HFFc6 (cell line): Measurements from ENCODE around the gene SLC9A5. TPM values are rescaled to one million over a fixed set of nuclear protein-coding genes. Genes with fewer than 3 reads are reported as not detected.

Experiments used
- DNase-seq: peaks from one replicate; pipeline ENCODE4 v3.0.0-alpha.2; 2018
- H3K27ac Mint-ChIP-seq: 2 replicates; pipeline ENCODE4 v1.8.0; 2020; ENCODE audit warnings: mild to moderate bottlenecking, mixed read lengths
- H3K27me3 Mint-ChIP-seq: 2 replicates; pipeline ENCODE4 v1.8.0; 2021; ENCODE audit warnings: mild to moderate bottlenecking, moderate library complexity, mixed read lengths; ENCODE audit not compliant: insufficient read depth
- H3K36me3 Mint-ChIP-seq: 2 replicates; pipeline ENCODE4 v1.8.0; 2021; ENCODE audit warnings: low read depth, mixed read lengths
- H3K4me1 Mint-ChIP-seq: 2 replicates; pipeline ENCODE4 v1.8.0; 2020; ENCODE audit warnings: low read depth, mixed read lengths
- H3K4me3 Mint-ChIP-seq: 2 replicates; pipeline ENCODE4 v1.8.0; 2020; ENCODE audit warnings: mild to moderate bottlenecking, moderate library complexity, mixed read lengths
- H3K9me3 Mint-ChIP-seq: 2 replicates; pipeline ENCODE4 v1.8.0; 2020; ENCODE audit warnings: mild to moderate bottlenecking, mixed read lengths
- total RNA-seq, 6 experiments: library from RNA; stranded (reverse); fragmentation: NEBNext Ultra II Directional; extraction: Animal tissue kit (Norgen Biotek cat#: 25700); gene quantifications; 2 replicates in 1 of 6; 3 replicates in 5 of 6; pipeline ENCODE4 v1.2.3, GENCODE V29; 2021
- TF ChIP-seq, protein P1 (sequence below): fragments of 200-600 bp; sonication (generic); IDR thresholded peaks from 2 replicates; pipeline ENCODE4 v1.5.0; 2021; ENCODE audit warnings: antibody characterized with exemption, mild to moderate bottlenecking

SLC9A5 gene
- total RNA-seq, 6 experiments from 2014 or later: 3.3 to 4.2 (median 3.7) TPM

DNA sequence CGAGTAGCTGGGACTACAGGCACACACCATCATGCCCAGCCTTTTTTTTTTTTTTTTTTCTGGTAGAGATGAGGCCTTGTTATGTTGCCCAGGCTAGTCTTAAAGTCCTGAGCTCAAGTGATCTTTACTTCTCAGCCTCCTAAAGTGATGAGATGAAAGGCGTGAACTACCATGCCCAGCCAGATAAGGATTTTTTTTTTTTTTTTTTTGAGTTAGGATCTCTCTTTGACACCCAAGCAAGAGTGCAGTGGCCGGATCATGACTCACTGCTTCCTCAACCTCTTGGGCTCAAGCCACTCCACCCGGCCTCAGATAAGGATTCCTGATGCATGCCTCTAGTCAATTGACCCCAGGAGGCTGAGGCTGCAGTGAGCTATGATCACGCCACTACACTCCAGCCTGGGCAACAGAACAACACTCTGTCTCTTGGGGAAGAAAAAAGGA, 19.4 kb downstream of the SLC9A5 start:
- Mint-ChIP-seq H3K4me3 (no peak overlapping the region), H3K27me3 (peaks cover 3% of the 10 kb centered on the region; the same call in 1 of the 2 replicates)

DNA sequence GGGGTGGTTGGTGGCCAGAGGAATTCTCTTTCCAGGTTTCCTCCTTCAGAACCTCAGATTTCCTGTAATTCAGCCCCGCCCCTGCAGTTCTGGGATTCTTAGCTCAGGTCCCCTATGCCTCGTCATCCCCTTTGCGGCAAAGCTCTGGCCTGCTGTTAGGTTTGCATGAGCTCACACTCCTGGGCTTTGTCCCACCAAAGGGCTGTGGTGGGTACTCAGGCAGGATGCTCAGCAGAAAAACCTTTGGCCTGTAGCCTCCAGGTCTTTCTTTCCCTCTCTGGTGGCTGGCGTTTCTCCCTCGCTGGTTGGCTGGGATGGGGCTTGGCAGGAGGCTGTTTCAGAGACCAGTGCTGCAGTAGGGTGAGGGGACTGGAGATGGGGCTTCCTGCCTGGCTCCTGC, 21.0 kb downstream of the SLC9A5 start:
- no peaks in the 10 kb centered on the region for H3K9me3 Mint-ChIP-seq
- DNase-seq: no peak
- no peak overlapping the region for H3K4me3 Mint-ChIP-seq
- peak overlapping the region; percentile 84; the same call in 1 of the 2 replicates for H3K27ac Mint-ChIP-seq
- H3K27me3 Mint-ChIP-seq: peaks cover 2% of the 10 kb centered on the region; the same call in 1 of the 2 replicates
- TF ChIP-seq, protein P1, sequence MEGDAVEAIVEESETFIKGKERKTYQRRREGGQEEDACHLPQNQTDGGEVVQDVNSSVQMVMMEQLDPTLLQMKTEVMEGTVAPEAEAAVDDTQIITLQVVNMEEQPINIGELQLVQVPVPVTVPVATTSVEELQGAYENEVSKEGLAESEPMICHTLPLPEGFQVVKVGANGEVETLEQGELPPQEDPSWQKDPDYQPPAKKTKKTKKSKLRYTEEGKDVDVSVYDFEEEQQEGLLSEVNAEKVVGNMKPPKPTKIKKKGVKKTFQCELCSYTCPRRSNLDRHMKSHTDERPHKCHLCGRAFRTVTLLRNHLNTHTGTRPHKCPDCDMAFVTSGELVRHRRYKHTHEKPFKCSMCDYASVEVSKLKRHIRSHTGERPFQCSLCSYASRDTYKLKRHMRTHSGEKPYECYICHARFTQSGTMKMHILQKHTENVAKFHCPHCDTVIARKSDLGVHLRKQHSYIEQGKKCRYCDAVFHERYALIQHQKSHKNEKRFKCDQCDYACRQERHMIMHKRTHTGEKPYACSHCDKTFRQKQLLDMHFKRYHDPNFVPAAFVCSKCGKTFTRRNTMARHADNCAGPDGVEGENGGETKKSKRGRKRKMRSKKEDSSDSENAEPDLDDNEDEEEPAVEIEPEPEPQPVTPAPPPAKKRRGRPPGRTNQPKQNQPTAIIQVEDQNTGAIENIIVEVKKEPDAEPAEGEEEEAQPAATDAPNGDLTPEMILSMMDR: no peak
- H3K4me1 Mint-ChIP-seq: peaks cover 24% of the 10 kb centered on the region
- H3K36me3 Mint-ChIP-seq: no peaks in the 10 kb centered on the region

More for the DNA sequence above, 19.4 kb downstream of the SLC9A5 start:
- peak; percentile 89 for DNase-seq
- no peaks in the 10 kb centered on the region for H3K36me3 Mint-ChIP-seq
- H3K4me1 Mint-ChIP-seq: peaks cover 24% of the 10 kb centered on the region
- H3K9me3 Mint-ChIP-seq: no peaks in the 10 kb centered on the region
- TF ChIP-seq, protein P1: no peak
- H3K27ac Mint-ChIP-seq: peak overlapping the region; percentile 84

DNA sequence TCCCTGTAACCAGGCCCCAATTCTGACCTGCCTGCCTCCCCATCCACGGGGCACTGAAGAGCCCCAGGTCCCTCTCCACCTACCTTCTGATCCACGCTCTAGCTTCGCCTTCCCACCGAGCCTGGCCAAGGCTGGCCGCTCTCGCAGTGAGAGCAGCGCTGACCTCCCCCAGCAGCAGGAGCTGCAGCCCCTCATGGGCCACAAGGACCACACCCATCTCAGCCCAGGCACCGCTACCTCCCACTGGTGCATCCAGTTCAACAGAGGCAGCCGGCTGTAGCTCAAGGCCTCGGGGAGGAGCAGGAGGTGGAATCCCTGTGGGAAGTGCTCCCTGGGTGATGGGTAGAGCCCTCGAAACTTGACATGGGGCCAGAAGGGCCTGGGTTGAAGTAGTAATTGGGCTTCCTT, 22.2 kb downstream of the SLC9A5 start:
- H3K27ac Mint-ChIP-seq: no peak overlapping the region
- no peaks in the 10 kb centered on the region for H3K36me3 Mint-ChIP-seq
- DNase-seq: no peak
- H3K4me3 Mint-ChIP-seq: no peak overlapping the region
- H3K27me3 Mint-ChIP-seq: no peaks in the 10 kb centered on the region
- TF ChIP-seq, protein P1: no peak
- H3K4me1 Mint-ChIP-seq: peaks cover 24% of the 10 kb centered on the region
- H3K9me3 Mint-ChIP-seq: no peaks in the 10 kb centered on the region

DNA sequence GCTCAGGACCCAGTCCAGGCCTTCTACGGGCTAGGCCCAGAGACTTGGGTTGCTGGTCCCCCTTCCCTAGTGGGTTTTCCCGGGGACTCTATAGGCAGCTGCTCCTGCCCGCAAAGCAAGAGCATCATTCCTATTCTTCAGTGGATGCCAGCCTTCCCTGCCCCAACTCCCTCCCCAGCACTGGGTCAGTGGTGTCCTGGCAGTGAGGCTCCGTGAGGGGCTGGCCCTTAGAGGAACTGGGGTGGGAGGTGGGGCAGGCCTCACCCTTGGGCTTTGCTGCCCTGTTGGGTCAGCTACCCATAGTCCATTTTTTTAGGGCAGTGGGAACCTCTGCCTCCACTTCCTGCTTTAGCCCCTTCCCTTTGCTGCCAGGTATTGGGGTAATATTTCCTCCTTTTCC, 22.7 kb downstream of the SLC9A5 start:
- no peak for DNase-seq
- Mint-ChIP-seq H3K27ac (no peak overlapping the region), H3K36me3 (no peaks in the 10 kb centered on the region), H3K9me3 (no peaks in the 10 kb centered on the region), H3K4me3 (no peak overlapping the region), H3K4me1 (peaks cover 28% of the 10 kb centered on the region), H3K27me3 (no peaks in the 10 kb centered on the region)
- TF ChIP-seq, protein P1: no peak

DNA sequence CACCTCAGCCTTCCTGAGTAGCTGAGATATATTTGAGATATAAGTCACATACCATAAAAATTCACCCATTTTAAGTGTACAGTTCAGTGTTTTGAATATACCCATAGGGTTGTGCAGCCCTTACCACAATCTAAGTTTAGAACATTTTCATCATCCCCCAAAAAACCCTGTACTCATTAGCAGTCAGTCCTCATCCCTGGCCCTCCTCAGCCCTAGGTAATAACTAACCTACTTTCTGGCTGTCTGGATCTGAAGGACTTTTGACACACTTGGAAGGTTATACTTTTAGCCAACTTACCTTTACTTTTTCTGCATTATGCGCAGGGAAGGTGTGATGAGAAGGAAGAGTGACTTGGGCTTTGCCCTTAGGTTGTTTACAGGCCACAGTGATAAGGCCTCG, 26.5 kb downstream of the SLC9A5 start:
- no peak overlapping the region for H3K4me3 Mint-ChIP-seq
- H3K9me3 Mint-ChIP-seq: no peaks in the 10 kb centered on the region
- no peaks in the 10 kb centered on the region for H3K36me3 Mint-ChIP-seq
- H3K27ac Mint-ChIP-seq: no peak overlapping the region
- peaks cover 27% of the 10 kb centered on the region for H3K4me1 Mint-ChIP-seq
- H3K27me3 Mint-ChIP-seq: no peaks in the 10 kb centered on the region
- no peak for DNase-seq
- TF ChIP-seq, protein P1: no peak
